Midbrain (tissue), 1 donor: Measurements from ENCODE around the gene STAG3.
"Not testable (repeated sequence)": the region's sequence is repeated elsewhere in the genome, so short reads cannot be mapped to it uniquely, and the experiment has no call there.

Experiments
- DNase-seq: peaks from one replicate; lab custom pipeline; 2025; lab: John Stamatoyannopoulos, UW

The STAG3 gene, protein sequence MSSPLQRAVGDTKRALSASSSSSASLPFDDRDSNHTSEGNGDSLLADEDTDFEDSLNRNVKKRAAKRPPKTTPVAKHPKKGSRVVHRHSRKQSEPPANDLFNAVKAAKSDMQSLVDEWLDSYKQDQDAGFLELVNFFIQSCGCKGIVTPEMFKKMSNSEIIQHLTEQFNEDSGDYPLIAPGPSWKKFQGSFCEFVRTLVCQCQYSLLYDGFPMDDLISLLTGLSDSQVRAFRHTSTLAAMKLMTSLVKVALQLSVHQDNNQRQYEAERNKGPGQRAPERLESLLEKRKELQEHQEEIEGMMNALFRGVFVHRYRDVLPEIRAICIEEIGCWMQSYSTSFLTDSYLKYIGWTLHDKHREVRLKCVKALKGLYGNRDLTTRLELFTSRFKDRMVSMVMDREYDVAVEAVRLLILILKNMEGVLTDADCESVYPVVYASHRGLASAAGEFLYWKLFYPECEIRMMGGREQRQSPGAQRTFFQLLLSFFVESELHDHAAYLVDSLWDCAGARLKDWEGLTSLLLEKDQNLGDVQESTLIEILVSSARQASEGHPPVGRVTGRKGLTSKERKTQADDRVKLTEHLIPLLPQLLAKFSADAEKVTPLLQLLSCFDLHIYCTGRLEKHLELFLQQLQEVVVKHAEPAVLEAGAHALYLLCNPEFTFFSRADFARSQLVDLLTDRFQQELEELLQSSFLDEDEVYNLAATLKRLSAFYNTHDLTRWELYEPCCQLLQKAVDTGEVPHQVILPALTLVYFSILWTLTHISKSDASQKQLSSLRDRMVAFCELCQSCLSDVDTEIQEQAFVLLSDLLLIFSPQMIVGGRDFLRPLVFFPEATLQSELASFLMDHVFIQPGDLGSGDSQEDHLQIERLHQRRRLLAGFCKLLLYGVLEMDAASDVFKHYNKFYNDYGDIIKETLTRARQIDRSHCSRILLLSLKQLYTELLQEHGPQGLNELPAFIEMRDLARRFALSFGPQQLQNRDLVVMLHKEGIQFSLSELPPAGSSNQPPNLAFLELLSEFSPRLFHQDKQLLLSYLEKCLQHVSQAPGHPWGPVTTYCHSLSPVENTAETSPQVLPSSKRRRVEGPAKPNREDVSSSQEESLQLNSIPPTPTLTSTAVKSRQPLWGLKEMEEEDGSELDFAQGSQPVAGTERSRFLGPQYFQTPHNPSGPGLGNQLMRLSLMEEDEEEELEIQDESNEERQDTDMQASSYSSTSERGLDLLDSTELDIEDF

DNA sequence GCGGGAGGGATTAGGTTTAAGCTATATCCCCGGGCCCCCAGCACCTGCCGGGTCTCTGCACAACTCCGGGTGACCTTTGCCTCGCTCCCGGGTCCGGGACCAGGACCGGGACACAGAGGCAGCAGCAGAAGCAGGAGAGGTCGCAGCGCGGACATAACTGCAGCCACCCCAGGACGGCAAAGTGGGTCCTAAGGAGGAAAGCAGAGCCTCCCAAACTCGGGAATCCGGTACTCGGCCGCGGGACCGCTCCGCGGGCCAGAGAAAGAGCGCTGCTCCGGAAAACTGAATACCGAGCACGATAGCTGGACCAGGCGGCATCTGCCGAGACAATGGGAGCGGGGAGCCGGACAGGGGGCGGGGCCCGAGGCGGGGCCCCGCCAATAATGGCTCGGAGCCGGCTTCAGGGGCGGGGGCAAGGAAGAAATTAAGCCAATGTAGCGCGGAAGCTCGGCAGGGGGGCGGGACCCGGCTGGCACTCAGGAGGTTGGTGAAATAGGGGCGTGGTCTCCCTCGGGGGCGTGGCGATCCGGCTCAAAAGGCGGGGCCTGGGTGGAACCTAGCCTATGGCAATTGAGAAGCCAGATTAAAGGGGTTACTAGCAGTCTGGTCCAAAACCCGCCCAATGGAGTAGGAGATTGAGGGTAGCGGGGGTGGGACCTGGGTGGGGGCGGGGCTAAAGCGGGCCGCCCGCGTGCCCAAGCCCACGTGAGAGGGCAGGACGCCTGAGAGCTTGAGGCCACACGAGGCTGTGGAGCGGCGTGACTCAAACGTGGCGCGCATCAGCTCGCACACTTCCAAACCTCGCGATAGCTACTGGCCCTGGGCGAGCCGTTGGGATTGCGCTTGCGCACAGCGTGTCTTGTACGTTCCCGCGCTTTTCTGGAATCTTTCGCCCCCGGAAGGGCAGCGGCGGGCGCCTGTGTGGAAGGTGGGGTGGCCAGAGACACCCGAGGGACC, at the start of gene STAG3, which contains the start of gene GPC2:
STAG3 (plus strand) TSS at position 874 of the 957 bp plus-strand sequence. CDS start 2,639 bp downstream, outside the sequence.
GPC2 (minus strand) TSS at position 337 of the 957 bp plus-strand sequence; CDS start at position 155, 182 bp downstream.
- DNase-seq, result peak; percentile 95

DNA sequence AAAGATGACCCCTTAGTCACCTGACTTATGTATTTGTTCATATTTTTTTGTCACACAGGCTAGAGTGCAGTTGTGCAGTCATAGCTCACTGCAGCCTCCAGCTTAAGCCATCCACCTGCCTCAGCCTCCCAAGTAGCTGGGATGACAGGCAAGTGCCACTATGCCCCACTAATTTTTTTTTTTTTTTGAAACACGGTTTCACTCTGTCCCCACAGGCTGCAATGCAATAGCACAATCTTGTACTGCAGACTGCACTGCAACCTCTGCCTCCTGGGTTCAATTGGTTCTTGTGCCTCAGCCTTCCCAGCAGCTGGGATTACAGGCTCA, 49.1 kb upstream of the STAG3 start:
- no peak for DNase-seq

DNA sequence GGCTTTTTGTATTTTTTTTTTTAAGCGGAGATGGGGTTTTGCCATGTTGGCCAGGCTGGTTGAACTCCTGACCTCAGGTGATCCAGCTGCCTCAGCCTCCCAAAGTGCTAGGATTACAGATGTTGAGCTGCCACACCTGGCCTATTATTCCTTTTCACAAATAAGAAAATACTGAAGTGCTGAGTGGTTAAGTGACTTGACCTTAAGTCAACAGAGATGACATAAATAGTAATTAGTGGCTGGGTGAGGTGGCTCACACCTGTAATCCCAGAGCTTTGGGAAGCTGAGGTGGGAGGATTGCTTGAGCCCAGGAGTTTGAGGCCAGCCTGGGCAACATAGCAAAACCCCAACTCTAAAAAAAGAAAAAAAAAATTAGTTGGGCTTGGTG, 47.5 kb upstream of the STAG3 start:
- not testable (repeated sequence) for DNase-seq

DNA sequence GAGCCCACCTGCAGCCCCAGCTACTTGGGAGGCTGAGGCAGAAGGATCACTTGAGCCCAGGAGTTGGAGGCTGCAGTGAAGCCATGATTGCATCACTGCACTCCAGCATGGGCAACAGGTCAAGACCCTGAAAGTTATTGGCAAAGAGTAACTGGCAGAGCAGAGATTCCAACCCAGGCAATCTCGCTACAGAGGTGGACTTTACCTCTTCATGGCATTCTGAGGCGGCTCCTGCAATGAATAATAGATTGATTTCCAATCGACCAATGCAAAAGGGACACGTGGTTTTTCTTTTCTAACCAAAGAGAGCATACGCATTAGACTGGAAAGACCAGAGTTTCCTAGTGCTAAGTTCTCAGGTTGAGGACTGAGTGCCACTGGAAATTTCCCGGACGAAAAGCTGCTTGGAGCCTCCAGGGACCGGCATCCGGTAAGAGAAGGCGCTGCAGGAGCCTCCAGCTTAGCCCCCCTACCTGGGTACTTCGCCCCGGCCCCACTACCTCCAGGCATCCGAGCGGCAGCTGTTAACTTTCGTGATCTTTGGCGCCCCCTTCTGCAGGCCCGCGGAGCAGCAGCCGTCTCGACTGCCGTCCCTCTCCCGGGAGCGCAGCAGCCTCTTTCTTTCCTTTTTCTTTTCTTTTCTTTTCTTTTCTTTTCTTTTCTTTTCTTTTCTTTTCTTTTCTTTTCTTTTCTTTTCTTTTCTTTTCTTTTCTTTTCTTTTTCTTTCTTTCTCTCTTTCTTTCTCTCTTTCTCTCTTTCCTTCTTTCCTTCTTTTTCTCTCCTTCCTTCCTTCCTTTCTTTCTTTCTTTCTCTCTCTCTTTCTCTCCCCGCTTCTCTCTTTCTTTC, 46.9 kb upstream of the STAG3 start:
- peak; percentile 71 for DNase-seq

DNA sequence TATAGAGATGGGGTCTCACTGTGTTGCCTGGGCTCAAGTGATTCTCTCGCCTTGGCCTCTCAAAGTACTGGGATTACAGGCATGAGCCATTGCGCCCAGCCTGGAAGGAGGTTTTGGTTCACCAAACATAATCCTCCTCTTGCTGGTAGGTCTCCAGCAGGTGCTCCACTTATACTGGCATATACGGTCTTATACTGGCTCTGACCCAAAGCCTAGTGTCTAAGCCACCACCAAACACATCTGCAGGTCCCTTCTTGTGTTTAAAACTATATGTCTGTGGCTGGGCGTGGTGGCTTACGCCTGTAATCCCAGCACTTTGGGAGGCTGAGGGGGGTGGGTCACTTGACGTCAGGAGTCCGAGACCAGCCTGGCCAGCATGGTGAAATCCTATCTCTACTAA, 45.6 kb upstream of the STAG3 start:
- DNase-seq, result no peak

DNA sequence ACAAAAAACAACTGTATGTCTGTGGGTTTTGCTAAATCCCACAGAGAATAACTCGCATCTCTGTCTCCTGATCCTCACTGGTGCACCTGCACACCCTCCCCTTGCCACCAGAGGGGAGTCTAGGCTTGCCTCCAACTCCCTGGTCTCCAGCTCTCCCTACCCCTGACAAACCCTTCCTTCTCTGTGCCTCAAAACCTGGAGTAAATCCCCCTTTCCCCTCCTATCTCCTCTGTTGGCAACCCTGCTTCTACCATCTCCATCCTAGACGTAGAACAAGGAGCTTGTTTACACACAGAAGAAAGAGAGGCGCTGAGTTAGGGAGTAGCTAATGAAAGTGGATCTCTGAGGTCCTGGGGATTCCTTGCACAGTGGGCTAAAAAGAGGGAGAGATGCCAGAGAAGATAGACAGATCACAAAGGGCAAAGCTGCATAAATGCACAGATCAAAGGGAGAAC, 45.0 kb upstream of the STAG3 start:
- DNase-seq, result peak; percentile 37

DNA sequence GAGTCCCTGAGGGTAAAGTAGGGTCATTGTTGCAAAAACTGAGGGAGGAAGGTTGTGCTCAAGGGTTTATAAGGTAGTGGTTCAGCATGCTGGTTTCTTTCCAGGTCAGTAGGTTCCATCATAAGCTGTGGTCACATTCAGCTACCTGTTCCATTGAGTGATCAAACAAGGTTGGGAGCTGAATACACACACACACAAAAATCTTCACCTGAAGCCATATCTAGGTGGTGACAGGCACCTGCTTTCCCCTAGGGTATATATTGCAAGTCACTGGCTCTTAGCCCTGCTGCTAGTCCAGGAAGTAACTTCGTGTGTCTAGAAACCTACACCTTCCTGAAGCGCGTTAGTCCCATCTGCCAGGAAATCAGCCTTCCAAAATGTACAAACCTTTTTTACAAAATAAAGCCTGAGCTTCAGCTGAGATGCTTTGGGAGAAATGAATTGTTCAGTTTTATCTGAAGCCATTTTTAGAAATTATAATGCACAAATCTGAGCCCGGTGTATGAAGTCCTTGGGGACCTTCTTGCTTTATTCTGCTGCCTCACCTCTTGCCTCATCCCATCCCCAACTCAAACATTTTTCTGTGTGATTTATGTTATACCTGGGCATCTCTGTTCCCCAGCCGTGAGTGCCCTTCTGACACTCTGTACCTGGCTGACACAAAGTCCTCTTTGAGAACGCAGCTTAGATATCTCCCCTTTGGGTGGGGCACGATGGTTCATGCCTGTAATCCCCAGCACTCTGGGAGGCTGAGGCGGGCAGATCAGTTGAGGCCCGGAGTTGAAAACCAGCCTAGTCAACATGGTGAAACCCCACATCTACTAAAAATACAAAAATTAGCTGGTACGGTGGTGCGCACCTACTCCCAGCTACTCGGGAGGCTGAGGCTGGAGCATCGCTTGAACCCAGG, 39.6 kb upstream of the STAG3 start:
- no peak for DNase-seq

DNA sequence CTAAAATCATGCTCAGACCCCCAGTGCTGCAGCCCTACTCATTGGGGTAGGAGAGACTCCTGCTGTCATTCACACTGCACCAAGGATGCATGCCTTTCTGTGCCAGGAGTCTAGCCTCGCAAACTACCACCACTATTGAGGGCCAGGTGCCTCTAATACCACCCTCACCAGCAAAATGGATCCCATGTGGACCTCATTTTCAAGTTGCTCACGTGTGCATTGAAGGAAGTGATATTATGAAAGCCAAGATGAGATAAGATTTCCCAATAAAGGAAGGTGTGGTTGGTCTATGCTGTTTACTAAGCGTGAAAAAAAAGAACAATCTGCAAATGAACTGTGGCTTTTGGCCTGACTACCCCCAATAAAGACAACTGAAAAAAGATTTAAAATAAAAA, 36.2 kb upstream of the STAG3 start:
- no peak for DNase-seq

DNA sequence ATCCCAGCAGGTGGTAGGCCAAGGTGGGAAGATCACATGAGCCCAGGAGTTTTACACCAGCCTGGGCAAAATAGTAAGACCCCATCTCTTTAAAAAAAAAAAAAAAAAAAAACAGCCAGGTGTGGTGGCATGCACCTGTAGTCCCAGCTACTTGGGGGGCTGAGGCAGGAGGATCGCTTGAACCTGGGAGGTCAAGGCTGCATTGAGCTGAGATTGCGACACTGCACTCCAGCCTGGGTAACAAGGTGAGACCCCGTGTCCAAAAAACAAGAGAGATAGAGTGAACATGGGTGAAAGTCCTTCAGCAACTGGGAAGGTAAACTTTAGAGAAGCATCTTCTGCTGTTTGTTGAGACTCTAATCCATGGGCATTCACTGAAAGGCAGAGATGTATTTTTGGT, 35.3 kb upstream of the STAG3 start:
- no peak for DNase-seq

DNA sequence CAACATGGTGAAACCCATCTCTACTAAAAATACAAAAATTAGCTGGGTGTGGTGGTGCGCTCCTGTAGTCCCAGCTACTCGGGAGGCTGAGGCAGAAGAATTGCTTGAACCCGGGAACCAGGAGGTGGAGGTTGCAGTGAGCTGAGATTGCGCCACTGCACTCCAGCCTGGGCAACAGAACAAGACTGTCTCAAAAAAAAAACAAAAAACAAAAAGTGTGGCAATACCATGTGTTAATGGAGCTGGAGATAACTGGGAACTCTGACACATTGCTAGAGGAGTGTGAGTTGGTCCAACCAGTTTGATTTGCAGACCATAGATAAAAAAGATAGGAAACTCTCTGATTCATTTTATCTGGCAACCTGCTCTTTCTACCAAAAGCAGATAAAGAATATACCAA, 31.4 kb upstream of the STAG3 start:
- DNase-seq, result not testable (repeated sequence)

DNA sequence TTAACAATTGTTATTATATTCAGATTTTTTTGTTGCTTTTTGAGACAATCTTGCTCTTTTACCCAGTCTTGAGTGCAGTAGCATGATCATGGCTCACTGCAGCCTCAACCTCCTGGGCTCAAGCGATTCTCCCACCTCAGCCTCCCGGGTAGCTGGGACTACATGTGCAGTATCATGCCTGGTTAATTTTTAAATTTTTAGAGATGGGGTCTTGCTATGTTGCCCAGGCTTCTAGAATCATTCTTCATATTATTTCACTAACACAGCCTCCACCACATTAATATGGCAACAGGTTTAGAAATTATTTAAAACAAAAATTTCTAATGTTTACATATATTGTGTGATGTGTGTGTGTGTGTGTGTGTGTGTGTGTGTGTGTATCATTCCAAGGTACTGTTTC, 30.4 kb upstream of the STAG3 start:
- no peak for DNase-seq

DNA sequence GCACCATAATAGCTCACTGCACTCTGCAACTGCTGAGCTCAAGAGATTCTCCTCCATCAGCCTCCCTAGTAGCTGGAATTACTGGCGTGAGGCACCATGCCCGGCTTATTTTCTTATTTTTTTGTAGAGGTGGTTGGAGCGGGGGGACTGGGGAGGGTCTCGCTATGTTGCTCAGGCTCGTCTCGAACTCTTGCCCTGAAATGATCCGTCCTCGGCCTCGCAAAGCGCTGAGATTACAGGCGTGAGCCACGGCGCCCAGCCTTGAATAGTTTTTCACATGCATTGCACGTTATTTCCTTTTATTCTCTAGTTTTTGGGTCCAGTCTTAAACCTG, 29.5 kb upstream of the STAG3 start:
- no peak for DNase-seq

DNA sequence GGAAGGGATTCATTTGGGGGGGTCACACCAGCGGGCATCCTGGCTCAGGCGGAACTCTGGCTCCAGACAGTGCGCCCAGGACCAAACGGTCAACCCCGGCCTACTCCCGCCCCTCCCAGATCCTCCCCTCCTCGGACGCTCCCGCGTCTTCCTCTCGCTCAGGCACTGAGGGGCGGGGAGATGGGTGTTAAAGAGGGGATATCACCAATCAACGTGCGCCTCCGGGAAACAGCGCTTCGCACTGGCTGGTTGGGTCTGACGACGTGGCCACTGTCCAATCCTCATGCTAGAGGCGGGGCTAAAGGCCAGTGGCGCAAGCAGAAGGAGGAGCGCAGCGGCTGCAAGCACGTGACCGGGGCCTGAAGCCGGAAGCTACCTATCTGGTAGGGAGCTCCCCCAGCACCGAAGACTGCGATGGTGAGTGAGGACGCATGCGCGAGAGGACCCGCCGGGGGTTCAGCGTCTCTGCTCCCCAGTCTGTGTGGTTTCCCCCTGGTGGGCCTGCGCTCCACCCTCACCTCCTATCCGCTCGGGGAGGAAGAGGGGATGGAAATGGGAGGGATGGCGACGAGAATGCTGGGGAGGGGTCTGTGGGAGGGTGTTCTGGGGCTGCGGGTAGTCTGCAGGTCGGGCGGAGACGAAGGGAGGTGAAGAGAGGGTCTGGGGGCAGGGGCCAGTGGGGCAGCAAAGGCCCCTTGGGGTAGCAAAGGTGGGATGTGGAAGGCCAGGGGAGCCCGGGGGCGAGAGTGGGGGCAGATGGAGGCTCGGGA, 29.0 kb upstream of the STAG3 start, which contains the start of gene LAMTOR4:
LAMTOR4 (plus strand) TSS at position 360 of the 770 bp plus-strand sequence; CDS start at position 415, 55 bp downstream.
- DNase-seq, result peak; percentile 99

DNA sequence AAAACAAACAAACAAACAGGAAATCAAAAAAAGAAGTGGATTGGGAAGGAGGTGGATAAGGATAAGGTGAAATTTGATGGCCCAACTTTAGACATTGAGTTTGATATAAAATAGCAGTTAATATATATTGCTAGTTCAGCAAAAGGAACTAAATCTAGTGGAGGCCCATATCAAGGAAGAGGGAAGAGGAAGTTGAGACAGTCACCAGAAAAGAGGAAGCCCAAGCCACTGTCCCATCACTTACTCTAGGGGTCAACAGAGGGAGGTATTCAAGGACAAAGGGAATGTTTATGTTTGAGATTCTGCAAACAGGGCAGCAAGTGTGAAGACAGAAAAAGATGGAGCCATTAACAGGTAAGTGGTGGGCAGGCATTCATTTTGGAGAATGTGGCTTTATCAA, 25.3 kb upstream of the STAG3 start:
- DNase-seq, result no peak

DNA sequence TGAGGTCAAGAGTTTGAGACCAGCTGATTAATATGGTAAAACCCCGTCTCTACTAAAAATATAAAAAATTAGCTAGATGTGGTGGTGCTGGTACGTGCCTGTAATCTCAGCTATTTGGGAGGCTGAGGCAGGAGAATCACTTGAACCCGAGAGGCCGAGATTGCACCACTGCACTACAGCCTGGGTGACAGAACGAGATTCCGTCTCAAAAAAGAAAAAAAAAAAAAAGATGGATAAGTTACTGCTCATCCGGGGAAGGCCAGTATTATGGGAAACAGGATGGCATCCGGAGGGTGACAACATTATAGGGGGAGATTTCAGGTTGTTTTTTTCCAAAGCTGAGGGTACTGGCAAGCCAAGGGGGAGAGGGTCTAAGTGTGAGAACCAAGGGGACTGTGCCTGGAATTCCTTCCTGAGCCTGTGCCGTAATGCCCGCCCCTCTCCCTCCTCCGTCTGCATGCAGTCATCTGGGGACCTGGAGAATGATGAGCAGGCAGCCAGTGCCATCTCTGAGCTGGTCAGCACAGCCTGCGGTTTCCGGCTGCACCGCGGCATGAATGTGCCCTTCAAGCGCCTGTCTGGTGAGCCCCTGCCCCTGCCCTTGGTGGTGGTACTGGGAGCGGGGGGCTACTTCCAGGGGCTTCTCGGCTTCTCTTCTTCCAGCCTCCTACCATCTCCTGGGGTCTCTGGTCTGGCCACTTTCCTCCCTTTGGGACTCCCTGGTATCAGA, 24.6 kb upstream of the STAG3 start:
- DNase-seq, result no peak

DNA sequence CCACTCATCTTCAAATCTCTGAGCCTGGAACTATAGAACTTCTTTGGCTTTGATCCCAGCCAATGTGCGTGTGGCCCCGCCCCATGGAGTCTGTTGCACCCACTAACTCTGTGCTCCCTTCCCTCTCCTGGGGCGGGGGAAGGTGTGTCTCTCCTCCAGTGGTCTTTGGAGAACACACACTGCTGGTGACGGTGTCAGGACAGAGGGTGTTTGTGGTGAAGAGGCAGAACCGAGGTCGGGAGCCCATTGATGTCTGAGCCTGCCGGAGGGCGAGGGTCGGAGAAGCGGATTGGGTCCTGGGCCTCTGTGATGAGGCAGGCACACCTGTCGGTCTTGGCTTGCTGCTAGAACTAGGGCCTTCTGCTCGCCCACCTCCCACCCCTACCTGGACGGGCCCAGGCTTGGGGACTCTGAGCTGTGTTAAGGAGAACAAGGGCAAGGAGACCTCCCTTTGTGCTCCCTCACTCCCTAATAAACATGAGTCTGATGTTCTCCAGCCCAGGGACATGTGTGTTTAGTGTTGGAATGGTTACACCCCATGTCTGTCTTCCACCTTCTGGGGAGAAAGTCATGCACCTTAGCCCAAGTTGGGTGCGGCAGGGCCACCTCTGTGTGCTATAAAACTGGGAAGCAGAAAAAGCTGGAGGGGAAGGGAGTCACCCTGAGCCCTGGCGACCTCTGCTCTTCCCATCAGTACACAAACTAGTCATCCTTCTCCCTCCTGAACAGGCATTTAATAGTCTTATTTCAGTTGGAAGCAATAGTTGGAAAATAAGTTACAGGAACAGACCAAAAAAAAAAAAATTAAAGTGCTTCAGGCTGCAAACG, 23.8 kb upstream of the STAG3 start:
- no peak for DNase-seq
